HG03571 (cell line): ENCODE data around the gene DUSP19.
A peak's percentile ranks its signal among the peaks of the same experiment; 100 is the strongest.

Experiments used
- ATAC-seq: cut with Tn5 transposase; IDR thresholded peaks from one replicate; pipeline ENCODE4 v1.9.1; 2021; ENCODE audit not compliant: unreplicated experiment

Gene DUSP19

DNA sequence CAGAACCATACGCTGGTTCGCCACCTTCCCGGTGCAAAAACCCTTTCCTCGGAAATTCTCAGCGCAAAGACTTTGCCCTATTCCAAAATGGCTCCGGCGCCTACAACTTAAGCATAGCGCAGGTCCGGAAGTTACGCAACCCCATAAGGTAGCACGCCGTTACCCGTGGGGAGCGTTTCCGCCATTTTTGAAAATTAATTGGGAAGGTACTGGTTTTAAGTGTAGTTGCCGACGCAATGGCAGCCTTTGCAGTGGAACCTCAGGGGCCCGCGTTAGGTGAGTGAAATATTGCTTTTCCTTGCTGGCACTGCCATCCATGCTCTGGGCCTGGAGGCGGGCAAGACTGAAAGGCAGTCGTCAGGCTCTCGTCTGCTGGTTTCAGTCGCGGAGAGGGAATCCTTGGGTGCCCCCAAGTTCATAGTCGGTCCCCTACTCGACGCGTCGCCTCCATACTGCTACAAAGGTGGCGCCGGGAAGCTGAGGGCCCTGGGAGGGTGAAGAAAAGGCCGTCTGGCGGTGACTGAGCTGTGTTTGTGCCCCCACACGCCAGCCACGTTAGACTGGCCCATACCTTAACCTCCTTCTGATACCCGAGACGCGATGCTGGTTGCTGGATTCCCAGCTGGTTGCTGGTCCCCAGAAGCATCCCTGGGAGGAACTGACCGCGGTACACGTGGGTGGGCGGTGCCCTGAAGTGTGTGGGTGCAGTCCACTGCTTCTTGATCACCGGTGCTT, 45.8 kb downstream of the DUSP19 start, which contains the start of gene NUP35:
Gene NUP35 (plus strand): TSS at position 222 of the 735 bp plus-strand sequence. CDS start 15 bp downstream, at position 237.
- peak; percentile 91 for ATAC-seq

- no peak for ATAC-seq
Observed at GRCh38 chr2:183124957-183125255, 46.4 kb downstream of the DUSP19 start.

DNA sequence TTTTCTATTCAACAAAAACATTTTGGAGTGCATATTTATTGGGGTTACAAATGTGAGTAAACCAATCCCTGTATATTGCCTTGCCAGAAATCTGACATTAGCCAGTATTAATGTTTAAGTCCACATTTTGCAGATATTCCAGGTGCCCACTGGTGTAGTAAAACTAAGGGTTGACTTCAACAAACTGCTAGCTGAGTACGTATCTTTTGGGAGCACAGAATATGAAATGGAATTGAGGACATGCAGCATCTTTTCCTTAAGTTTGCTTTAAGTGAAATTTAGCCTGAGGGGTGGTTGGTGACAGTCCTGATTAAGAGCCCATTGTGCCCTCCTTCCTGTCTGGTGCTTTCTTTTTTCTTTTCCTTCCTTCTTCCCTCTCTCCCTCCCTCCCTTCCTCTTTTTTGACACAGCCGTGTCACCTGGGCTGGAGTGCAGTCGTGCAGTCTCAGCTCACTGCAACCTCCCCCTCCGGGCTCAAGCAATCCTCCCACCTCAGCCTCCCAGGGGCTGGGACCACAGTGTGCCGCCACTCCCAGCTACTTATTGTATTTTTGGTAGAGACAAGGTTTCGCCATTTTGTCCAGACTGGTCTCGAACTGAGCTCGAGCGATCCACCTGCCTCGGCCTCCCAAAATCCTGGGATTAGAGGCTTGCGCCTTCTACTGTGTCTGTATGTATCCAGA, 47.3 kb downstream of the DUSP19 start:
- no peak for ATAC-seq

GRCh38 chr2:183126635-183127034, 48.1 kb downstream of the DUSP19 start:
- no peak for ATAC-seq

DNA sequence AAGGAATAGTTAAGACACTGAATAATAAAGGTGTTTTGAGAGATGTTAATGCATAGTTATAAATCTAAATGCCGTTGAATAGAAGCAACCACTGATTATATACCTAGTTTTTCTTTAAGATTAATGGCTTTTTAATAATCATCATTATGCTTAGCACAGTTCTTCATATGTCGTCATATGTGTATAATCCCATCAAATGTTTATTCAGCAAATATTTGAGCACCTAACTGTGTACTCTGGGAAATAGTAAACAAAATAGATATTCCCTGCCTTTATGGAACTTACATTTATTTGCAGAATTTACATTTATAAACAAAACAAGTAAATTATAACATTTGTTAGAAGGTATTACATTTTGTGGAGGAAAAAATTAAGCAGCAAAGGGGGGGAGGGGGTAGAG, 55.5 kb downstream of the DUSP19 start:
- no peak for ATAC-seq

GRCh38 chr2:183148955-183149354, 70.4 kb downstream of the DUSP19 start:
- no peak for ATAC-seq

DNA sequence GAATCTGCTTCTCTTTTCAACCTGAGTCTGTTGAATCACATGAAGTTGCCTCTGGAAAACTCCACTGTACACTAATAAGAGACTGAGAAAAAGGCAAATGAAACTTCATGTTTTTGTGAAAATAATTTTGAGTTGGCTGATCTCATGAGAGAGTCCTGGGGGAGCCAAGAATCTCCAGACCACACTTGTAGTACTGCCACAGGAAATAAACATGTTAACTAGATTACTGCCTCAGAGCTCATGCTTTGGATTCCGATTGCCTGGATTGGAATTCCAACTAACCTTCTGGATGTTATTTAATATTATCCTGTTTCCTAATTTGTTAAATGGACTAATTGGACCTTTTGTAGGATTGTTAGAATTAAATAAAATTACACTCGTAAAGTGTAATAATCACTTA, 70.9 kb downstream of the DUSP19 start:
- ATAC-seq = no peak
